Endodermal cell (in vitro differentiated cells): ENCODE measurements around the gene RAB37. TPM values are rescaled to one million over a fixed set of nuclear protein-coding genes. Genes with fewer than 3 reads are reported as not detected.

Experiments used
- DNase-seq: peaks from one replicate; pipeline ENCODE4 v3.0.0-alpha.2; 2017
- H3K27ac ChIP-seq: 2 replicates; pipeline ENCODE4 v1.5.1; 2013; ENCODE audit warnings: mild to moderate bottlenecking, low read depth, low read length, moderate library complexity
- H3K27me3 ChIP-seq: 2 replicates; pipeline ENCODE4 v1.6.1; 2013; ENCODE audit warnings: mild to moderate bottlenecking, low read length, moderate library complexity; ENCODE audit not compliant: insufficient read depth, control insufficient read depth, poor library complexity, severe bottlenecking
- H3K36me3 ChIP-seq: 2 replicates; pipeline ENCODE4 v1.7.0; 2013; ENCODE audit warnings: mild to moderate bottlenecking, low read length, moderate library complexity; ENCODE audit not compliant: control insufficient read depth, insufficient read depth
- H3K4me1 ChIP-seq: one replicate; pipeline ENCODE4 v1.7.0; 2013; ENCODE audit warnings: low read length; ENCODE audit not compliant: control insufficient read depth, insufficient read depth
- H3K4me3 ChIP-seq: 2 replicates; pipeline ENCODE4 v1.5.1; 2013; ENCODE audit warnings: mild to moderate bottlenecking, low read length, moderate library complexity
- H3K9ac ChIP-seq: 2 replicates; pipeline ENCODE4 v1.6.1; 2013; ENCODE audit warnings: mild to moderate bottlenecking, low read length, moderate library complexity; ENCODE audit not compliant: poor library complexity, severe bottlenecking; ENCODE audit errors: extremely low read depth
- H3K9me3 ChIP-seq: 2 replicates; pipeline ENCODE4 v1.6.1; 2013; ENCODE audit warnings: mild to moderate bottlenecking, low read length, moderate library complexity; ENCODE audit not compliant: control insufficient read depth
- H3K27ac Mint-ChIP-seq: 2 replicates; pipeline ENCODE4 v1.8.0; 2020; ENCODE audit warnings: mixed read lengths
- H3K27me3 Mint-ChIP-seq: 2 replicates; pipeline ENCODE4 v1.8.0; 2021; ENCODE audit warnings: mild to moderate bottlenecking, mixed read lengths; ENCODE audit not compliant: insufficient read depth
- H3K36me3 Mint-ChIP-seq: 2 replicates; pipeline ENCODE4 v1.8.0; 2020; ENCODE audit warnings: low read depth, mixed read lengths
- H3K4me1 Mint-ChIP-seq: 2 replicates; pipeline ENCODE4 v1.8.0; 2020; ENCODE audit warnings: mixed read lengths
- H3K4me3 Mint-ChIP-seq: 2 replicates; pipeline ENCODE4 v1.8.0; 2020; ENCODE audit warnings: mild to moderate bottlenecking, moderate library complexity, mixed read lengths
- H3K9me3 Mint-ChIP-seq: 2 replicates; pipeline ENCODE4 v1.8.0; 2020; ENCODE audit warnings: mild to moderate bottlenecking, mixed read lengths
- CTCF ChIP-seq: fragments of 200-600 bp; sonication (generic); conservative IDR thresholded peaks from 2 replicates; pipeline ENCODE4 v1.5.0; 2021; ENCODE audit warnings: antibody characterized with exemption, mild to moderate bottlenecking
- WGBS, 2 experiments: methylation state at CpG; one replicate each; pipeline versions ENCODE4 v1.1.5 to v1.1.7; 2013; ENCODE audit warnings: missing lambda C conversion rate in 2 of 2, mixed read lengths in 1 of 2; ENCODE audit not compliant: insufficient coverage in 1 of 2, insufficient read length in 1 of 2; 5-methylcytosine and 5-hydroxymethylcytosine counted together
- total RNA-seq, 2 donors: library from RNA; stranded (reverse); fragmentation: NEBNext Ultra II Directional in 1 of 2; extraction: Animal tissue kit (Norgen Biotek cat#: 25700) in 1 of 2; gene quantifications; 2 replicates in 1 of 2; 3 replicates in 1 of 2; pipeline ENCODE4 v1.2.1, GENCODE V29; 2021

The RAB37 gene
- total RNA-seq, 2 donors from 2014 or later: 6.8 to 8.4 TPM

GRCh38 chr17:74697515-74697914 is 39.5 kb upstream of the RAB37 start:
- H3K9me3 Mint-ChIP-seq: peaks cover 2% of the 10 kb centered on the region
- peaks cover 9% of the 10 kb centered on the region for H3K27me3 Mint-ChIP-seq
- 93 to 100% methylated on average over 2 of the region's 2 CpGs for WGBS, 2 experiments
- H3K4me3 ChIP-seq: no peak overlapping the region
- no peaks in the 10 kb centered on the region for H3K4me1 Mint-ChIP-seq
- TF ChIP-seq CTCF: no peak
- no peak for DNase-seq
- H3K9me3 ChIP-seq: peaks cover 4% of the 10 kb centered on the region
- H3K27ac Mint-ChIP-seq: no peak overlapping the region
- H3K36me3 ChIP-seq: no peaks in the 10 kb centered on the region
- no peak overlapping the region for H3K9ac ChIP-seq
- no peaks in the 10 kb centered on the region for H3K36me3 Mint-ChIP-seq
- no peak overlapping the region for H3K27ac ChIP-seq
- H3K4me1 ChIP-seq: no peaks in the 10 kb centered on the region
- H3K27me3 ChIP-seq: no peaks in the 10 kb centered on the region
- H3K4me3 Mint-ChIP-seq: no peak overlapping the region

- H3K9ac ChIP-seq: no peak overlapping the region
- no peak for DNase-seq
- H3K4me1 ChIP-seq: no peaks in the 10 kb centered on the region
- H3K27ac Mint-ChIP-seq: no peak overlapping the region
- WGBS, 2 experiments: 90% methylated on average over 7 of the region's 7 CpGs; no CpG with 5 or more reads in 1 of the 2 experiments
- H3K36me3 Mint-ChIP-seq: no peaks in the 10 kb centered on the region
- no peaks in the 10 kb centered on the region for H3K27me3 ChIP-seq
- H3K4me1 Mint-ChIP-seq: no peaks in the 10 kb centered on the region
- no peak overlapping the region for H3K4me3 Mint-ChIP-seq
- H3K9me3 Mint-ChIP-seq: peaks cover 2% of the 10 kb centered on the region
- no peak for TF ChIP-seq CTCF
- H3K27me3 Mint-ChIP-seq: peaks cover 13% of the 10 kb centered on the region
- no peak overlapping the region for H3K27ac ChIP-seq
- no peak overlapping the region for H3K4me3 ChIP-seq
- no peaks in the 10 kb centered on the region for H3K36me3 ChIP-seq
- H3K9me3 ChIP-seq: peaks cover 4% of the 10 kb centered on the region
Observed at GRCh38 chr17:74698069-74698468, 39.0 kb upstream of the RAB37 start.

- Histone ChIP-seq H3K9ac (no peak overlapping the region), H3K27ac (no peak overlapping the region), H3K36me3 (no peaks in the 10 kb centered on the region), H3K27me3 (peaks cover 3% of the 10 kb centered on the region), H3K4me1 (no peaks in the 10 kb centered on the region), H3K9me3 (peaks cover under 1% of the 10 kb centered on the region), H3K4me3 (no peak overlapping the region)
- DNase-seq: no peak
- Mint-ChIP-seq H3K4me3 (no peak overlapping the region), H3K4me1 (no peaks in the 10 kb centered on the region), H3K27ac (no peak overlapping the region), H3K9me3 (no peaks in the 10 kb centered on the region), H3K27me3 (peaks cover 12% of the 10 kb centered on the region), H3K36me3 (no peaks in the 10 kb centered on the region)
- no peak for TF ChIP-seq CTCF
- WGBS, 2 experiments: 84 to 87% methylated on average over 7 to 9 of the region's 9 CpGs
Observed at GRCh38 chr17:74699236-74699635, 37.8 kb upstream of the RAB37 start.
